GM18951 (cell line): ENCODE results near the gene MACROD1.

Experiments used
- POLR2A ChIP-seq: IDR thresholded peaks from 4 replicates; pipeline ENCODE4 v1.6.1; 2011; ENCODE audit warnings: mild to moderate bottlenecking; ENCODE audit not compliant: insufficient read length, insufficient read depth; ENCODE audit errors: extremely low read depth
- in situ Hi-C: fragments of 300-500 bp; cut with MboI; formaldehyde crosslinking; loops from one replicate; pipeline ENCODE4 v1.12.0; 2022; ENCODE audit warnings: low sequenced_read_pairs, mixed read lengths, inconsistent platforms; ENCODE audit not compliant: unreplicated experiment

Gene MACROD1

GRCh38 chr11:64028398-64029115 is 137.4 kb downstream of the MACROD1 start:
- in situ Hi-C loops = no loop called here
- no peak for TF ChIP-seq POLR2A

- TF ChIP-seq POLR2A = no peak
- in situ Hi-C loops = no loop called here
Observed at GRCh38 chr11:64027651-64028397, 138.1 kb downstream of the MACROD1 start.

GRCh38 chr11:64026575-64027205 is 139.2 kb downstream of the MACROD1 start:
- TF ChIP-seq POLR2A = no peak
- in situ Hi-C loops = no loop called here

- no peak for TF ChIP-seq POLR2A
- in situ Hi-C loops = no loop called here
Observed at GRCh38 chr11:64025205-64025604, 140.7 kb downstream of the MACROD1 start.

GRCh38 chr11:64023712-64024710 is 141.9 kb downstream of the MACROD1 start:
- in situ Hi-C loops = no loop called here
- no peak for TF ChIP-seq POLR2A

- in situ Hi-C loops = no loop called here
- no peak for TF ChIP-seq POLR2A
Observed at GRCh38 chr11:64022125-64022784, 143.7 kb downstream of the MACROD1 start.

GRCh38 chr11:64021757-64022093 is 144.2 kb downstream of the MACROD1 start:
- in situ Hi-C loops = no loop called here
- TF ChIP-seq POLR2A = no peak

- in situ Hi-C loops = no loop called here
- no peak for TF ChIP-seq POLR2A
Observed at GRCh38 chr11:64020976-64021756, 144.7 kb downstream of the MACROD1 start.

GRCh38 chr11:64019106-64020037 is 146.5 kb downstream of the MACROD1 start:
- no peak for TF ChIP-seq POLR2A
- in situ Hi-C loops = no loop called here

GRCh38 chr11:64018310-64018709 is 147.6 kb downstream of the MACROD1 start:
- no peak for TF ChIP-seq POLR2A
- in situ Hi-C loops = no loop called here

GRCh38 chr11:64017945-64018224 is 148.0 kb downstream of the MACROD1 start:
- no peak for TF ChIP-seq POLR2A
- in situ Hi-C loops = no loop called here
